GM18873 (cell line): ENCODE data around the gene CEPT1.

Source experiments
- ATAC-seq: cut with Tn5 transposase; IDR thresholded peaks from one replicate; pipeline ENCODE4 v1.9.1; 2021; ENCODE audit warnings: mild to moderate bottlenecking, moderate library complexity, moderate number of reproducible peaks; ENCODE audit not compliant: unreplicated experiment, low FRiP score

Gene CEPT1

GRCh38 chr1:111192074-111192473, 52.1 kb downstream of the CEPT1 start:
- ATAC-seq, result no peak

GRCh38 chr1:111192658-111193519, 52.9 kb downstream of the CEPT1 start:
- no peak for ATAC-seq

GRCh38 chr1:111193712-111194480, 53.9 kb downstream of the CEPT1 start:
- no peak for ATAC-seq

- no peak for ATAC-seq
Measured at GRCh38 chr1:111195002-111195684, 55.1 kb downstream of the CEPT1 start.

- no peak for ATAC-seq
Measured at GRCh38 chr1:111196213-111196612, 56.2 kb downstream of the CEPT1 start.

GRCh38 chr1:111197598-111198284, 57.7 kb downstream of the CEPT1 start:
- no peak for ATAC-seq

- no peak for ATAC-seq
Measured at GRCh38 chr1:111198836-111199235, 58.8 kb downstream of the CEPT1 start.

- no peak for ATAC-seq
Measured at GRCh38 chr1:111199329-111199728, 59.3 kb downstream of the CEPT1 start.

GRCh38 chr1:111199881-111200801, 60.1 kb downstream of the CEPT1 start, which contains the start of gene DENND2D:
TSS of gene DENND2D (minus strand) at chr1:111200646. CDS start at chr1:111200459, 187 bp downstream.
- no peak for ATAC-seq

GRCh38 chr1:111200802-111201161, 60.8 kb downstream of the CEPT1 start:
- ATAC-seq, result no peak

- no peak for ATAC-seq
Measured at GRCh38 chr1:111201275-111202090, 61.5 kb downstream of the CEPT1 start.

- no peak for ATAC-seq
Measured at GRCh38 chr1:111202366-111202706, 62.3 kb downstream of the CEPT1 start.

- peak; percentile 2 for ATAC-seq
Measured at GRCh38 chr1:111202707-111203623, 62.9 kb downstream of the CEPT1 start.

GRCh38 chr1:111203681-111204200, 63.7 kb downstream of the CEPT1 start:
- ATAC-seq, result peak; percentile 31

GRCh38 chr1:111204201-111204982, 64.4 kb downstream of the CEPT1 start:
- ATAC-seq, result peak; percentile 51

- ATAC-seq, result no peak
Measured at GRCh38 chr1:111204983-111205713, 65.1 kb downstream of the CEPT1 start.
